Esophagus muscularis mucosa (tissue), 3 donors: ENCODE results near the gene LIMCH1.

ENCODE experiments used
- EP300 ChIP-seq: sonication (generic); formaldehyde crosslinking; IDR thresholded peaks from one replicate; pipeline ENCODE4 v1.6.1; 2017; ENCODE audit warnings: antibody characterized with exemption
- POLR2AphosphoS5 ChIP-seq, 2 donors: sonication (generic); formaldehyde crosslinking; IDR thresholded peaks; one replicate each; pipeline ENCODE4 v1.6.1; 2017; ENCODE audit warnings: antibody characterized with exemption in 2 of 2

- TF ChIP-seq POLR2AphosphoS5 (IDR thresholded peaks at IDR 0.05) (no peak), EP300 (no peak)
Measured at GRCh38 chr4:41579043-41579442, 41.1 kb downstream of the LIMCH1 start.
